ENCODE data around the gene EFNB3. TPM values are rescaled to one million over a fixed set of nuclear protein-coding genes. Genes with fewer than 3 reads are reported as not detected.
A peak's percentile ranks its signal among the peaks of the same experiment; 100 is the strongest.

Gene EFNB3
- total and polyA plus RNA-seq, 2 of the 13 experiments (the other 11 are each of a cell fraction or from before 2014, with no cell fraction given), result 0.07 to 0.25 TPM

GRCh38 chr17:7687072-7687907 lies 17.7 kb upstream of the EFNB3 start, which contains the start of gene TP53 (continued):
- TF ChIP-seq, protein P1, sequence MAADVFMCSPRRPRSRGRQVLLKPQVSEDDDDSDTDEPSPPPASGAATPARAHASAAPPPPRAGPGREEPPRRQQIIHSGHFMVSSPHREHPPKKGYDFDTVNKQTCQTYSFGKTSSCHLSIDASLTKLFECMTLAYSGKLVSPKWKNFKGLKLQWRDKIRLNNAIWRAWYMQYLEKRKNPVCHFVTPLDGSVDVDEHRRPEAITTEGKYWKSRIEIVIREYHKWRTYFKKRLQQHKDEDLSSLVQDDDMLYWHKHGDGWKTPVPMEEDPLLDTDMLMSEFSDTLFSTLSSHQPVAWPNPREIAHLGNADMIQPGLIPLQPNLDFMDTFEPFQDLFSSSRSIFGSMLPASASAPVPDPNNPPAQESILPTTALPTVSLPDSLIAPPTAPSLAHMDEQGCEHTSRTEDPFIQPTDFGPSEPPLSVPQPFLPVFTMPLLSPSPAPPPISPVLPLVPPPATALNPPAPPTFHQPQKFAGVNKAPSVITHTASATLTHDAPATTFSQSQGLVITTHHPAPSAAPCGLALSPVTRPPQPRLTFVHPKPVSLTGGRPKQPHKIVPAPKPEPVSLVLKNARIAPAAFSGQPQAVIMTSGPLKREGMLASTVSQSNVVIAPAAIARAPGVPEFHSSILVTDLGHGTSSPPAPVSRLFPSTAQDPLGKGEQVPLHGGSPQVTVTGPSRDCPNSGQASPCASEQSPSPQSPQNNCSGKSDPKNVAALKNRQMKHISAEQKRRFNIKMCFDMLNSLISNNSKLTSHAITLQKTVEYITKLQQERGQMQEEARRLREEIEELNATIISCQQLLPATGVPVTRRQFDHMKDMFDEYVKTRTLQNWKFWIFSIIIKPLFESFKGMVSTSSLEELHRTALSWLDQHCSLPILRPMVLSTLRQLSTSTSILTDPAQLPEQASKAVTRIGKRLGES (CRISPR knock-in tag; IDR thresholded peaks at IDR 0.05; ENCODE audit: borderline replicate concordance), result no peak
- TF ChIP-seq IKZF5 (CRISPR knock-in tag; IDR thresholded peaks at IDR 0.05), result peak; percentile 46; the same call in 1 of the 2 replicates
- TF ChIP-seq, protein P2, sequence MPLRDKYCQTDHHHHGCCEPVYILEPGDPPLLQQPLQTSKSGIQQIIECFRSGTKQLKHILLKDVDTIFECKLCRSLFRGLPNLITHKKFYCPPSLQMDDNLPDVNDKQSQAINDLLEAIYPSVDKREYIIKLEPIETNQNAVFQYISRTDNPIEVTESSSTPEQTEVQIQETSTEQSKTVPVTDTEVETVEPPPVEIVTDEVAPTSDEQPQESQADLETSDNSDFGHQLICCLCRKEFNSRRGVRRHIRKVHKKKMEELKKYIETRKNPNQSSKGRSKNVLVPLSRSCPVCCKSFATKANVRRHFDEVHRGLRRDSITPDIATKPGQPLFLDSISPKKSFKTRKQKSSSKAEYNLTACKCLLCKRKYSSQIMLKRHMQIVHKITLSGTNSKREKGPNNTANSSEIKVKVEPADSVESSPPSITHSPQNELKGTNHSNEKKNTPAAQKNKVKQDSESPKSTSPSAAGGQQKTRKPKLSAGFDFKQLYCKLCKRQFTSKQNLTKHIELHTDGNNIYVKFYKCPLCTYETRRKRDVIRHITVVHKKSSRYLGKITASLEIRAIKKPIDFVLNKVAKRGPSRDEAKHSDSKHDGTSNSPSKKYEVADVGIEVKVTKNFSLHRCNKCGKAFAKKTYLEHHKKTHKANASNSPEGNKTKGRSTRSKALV (CRISPR knock-in tag; IDR thresholded peaks at IDR 0.05), result no peak
- TF ChIP-seq, protein P3, sequence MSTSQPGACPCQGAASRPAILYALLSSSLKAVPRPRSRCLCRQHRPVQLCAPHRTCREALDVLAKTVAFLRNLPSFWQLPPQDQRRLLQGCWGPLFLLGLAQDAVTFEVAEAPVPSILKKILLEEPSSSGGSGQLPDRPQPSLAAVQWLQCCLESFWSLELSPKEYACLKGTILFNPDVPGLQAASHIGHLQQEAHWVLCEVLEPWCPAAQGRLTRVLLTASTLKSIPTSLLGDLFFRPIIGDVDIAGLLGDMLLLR (CRISPR knock-in tag; IDR thresholded peaks at IDR 0.05), result no peak
- TF ChIP-seq CHD2 (IDR thresholded peaks at IDR 0.05; ENCODE audit: low read depth, low read length), result peak; percentile 29; the same call in 1 of the 2 replicates
- TF ChIP-seq MXI1 (IDR thresholded peaks at IDR 0.05; ENCODE audit: borderline replicate concordance, low read depth, low read length), result peak; percentile 92; the same call in 1 of the 3 replicates
- TF ChIP-seq RELA (CRISPR knock-in tag; IDR thresholded peaks at IDR 0.05), result peak; percentile 99
- TF ChIP-seq ZNF780A (CRISPR knock-in tag; IDR thresholded peaks at IDR 0.05), result 0 out of 2 replicates have a peak, but pooled peaks have one; percentile 35
- TF ChIP-seq HOXA3 (CRISPR knock-in tag; IDR thresholded peaks at IDR 0.05), result peak; percentile 99
- TF ChIP-seq HIVEP1 (CRISPR knock-in tag; IDR thresholded peaks at IDR 0.05), result 0 out of 2 replicates have a peak, but pooled peaks have one; percentile 20
- TF ChIP-seq FOXO4 (CRISPR knock-in tag; conservative IDR thresholded peaks at IDR 0.05), result no peak
- TF ChIP-seq GZF1 (CRISPR knock-in tag; IDR thresholded peaks at IDR 0.05), result no peak
- TF ChIP-seq, protein P4, sequence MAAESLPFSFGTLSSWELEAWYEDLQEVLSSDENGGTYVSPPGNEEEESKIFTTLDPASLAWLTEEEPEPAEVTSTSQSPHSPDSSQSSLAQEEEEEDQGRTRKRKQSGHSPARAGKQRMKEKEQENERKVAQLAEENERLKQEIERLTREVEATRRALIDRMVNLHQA (CRISPR knock-in tag; IDR thresholded peaks at IDR 0.05), result no peak
- peak; percentile 86 for TF ChIP-seq GATAD1 (CRISPR knock-in tag; IDR thresholded peaks at IDR 0.05)
- peak; percentile 63 for TF ChIP-seq ELF3 (CRISPR knock-in tag; IDR thresholded peaks at IDR 0.05)
- peak; percentile 48 for TF ChIP-seq ETV5 (CRISPR knock-in tag; IDR thresholded peaks at IDR 0.05; ENCODE audit: borderline replicate concordance)
- 0 out of 2 replicates have a peak, but pooled peaks have one; percentile 4 for TF ChIP-seq NFE2L2 (IDR thresholded peaks at IDR 0.05; ENCODE audit: low read length)
- TF ChIP-seq ZNF263 (CRISPR knock-in tag; IDR thresholded peaks at IDR 0.05), result peak; percentile 96
- TF ChIP-seq KLF16 (CRISPR knock-in tag; IDR thresholded peaks at IDR 0.05), result peak in 1 of 2 experiments; percentile 42; a peak in 1 of 4 replicates
- peak; percentile 15; the same call in 1 of the 2 replicates for TF ChIP-seq NAIF1 (CRISPR knock-in tag; IDR thresholded peaks at IDR 0.05; ENCODE audit: borderline replicate concordance)

Measured in HepG2 (cell line).